Measurements from ENCODE around the gene SLC16A5.
"Not testable (repeated sequence)": the region's sequence is repeated elsewhere in the genome, so short reads cannot be mapped to it uniquely, and the experiment has no call there.

Gene SLC16A5

GRCh38 chr17:75131278-75132017 lies 43.7 kb downstream of the SLC16A5 start, which contains the start of gene NT5C:
Gene NT5C (minus strand): TSS chr17:75131742. CDS start chr17:75131707, 35 bp downstream.
- 0% methylated on average over 74 of the region's 82 CpGs for WGBS (ENCODE audit: insufficient coverage)
- Histone ChIP-seq H3K27me3 (replicated peaks in 2 of 5; ENCODE audit: control insufficient read depth in 4 of 5, insufficient read depth in 5 of 5, low read length in 4 of 5) (no peaks in the 10 kb centered on the region), H3K36me3 (ENCODE audit: control insufficient read depth in 4 of 4, insufficient read depth in 4 of 4, low read length in 3 of 4) (peaks cover 0 to 34% (median 26%) of the 10 kb centered on the region in 4 experiments), H3K4me1 (ENCODE audit: control extremely low read depth in 1 of 4, control insufficient read depth in 4 of 4, insufficient read depth in 4 of 4, low read length in 3 of 4) (peaks cover 0 to 23% (median 17%) of the 10 kb centered on the region in 4 experiments), H3K4me3 (ENCODE audit: control insufficient read depth in 1 of 7, extremely low read depth in 1 of 7, insufficient read depth in 4 of 7, low read depth in 2 of 7, low read length in 6 of 7) (peak within 1 kb of the TSS; percentile 64 to 88 (median 83)), H3K27ac (ENCODE audit: insufficient read depth in 1 of 2, low read depth in 1 of 2, low read length in 2 of 2, poor library complexity in 1 of 2, severe bottlenecking in 2 of 2) (peak within 1 kb of the TSS; percentile 50 to 86), H3K9me3 (ENCODE audit: control extremely low read depth in 1 of 5, control insufficient read depth in 4 of 5, insufficient read depth in 2 of 5, low read depth in 1 of 5, low read length in 4 of 5) (no peaks in the 10 kb centered on the region)
- DNase-seq = peak; percentile 66 to 83 (median 71)
- POLR2A ChIA-PET = interaction anchor here (1.3 to 2.1 kb wide), 4 partner anchors 14 to 23 kb away, joined by 3 to 11 read pairs (median 5); partner anchors contain the start of gene JPT1
- CTCF ChIA-PET = interaction anchor here (0.7 to 6.0 kb wide), 22 partner anchors 10 to 171 kb away, joined by 3 to 168 read pairs (median 4); partner anchors contain the start of genes ARMC7, MRPL58 and SLC16A5

- Histone ChIP-seq H3K4me3 (ENCODE audit: control insufficient read depth in 1 of 7, extremely low read depth in 1 of 7, insufficient read depth in 4 of 7, low read depth in 2 of 7, low read length in 6 of 7) (peak overlapping the region; percentile 64 to 88 (median 83)), H3K36me3 (ENCODE audit: control insufficient read depth in 4 of 4, insufficient read depth in 4 of 4, low read length in 3 of 4) (peaks cover 0 to 37% (median 27%) of the 10 kb centered on the region in 4 experiments), H3K4me1 (ENCODE audit: control extremely low read depth in 1 of 4, control insufficient read depth in 4 of 4, insufficient read depth in 4 of 4, low read length in 3 of 4) (peaks cover 0 to 23% (median 16%) of the 10 kb centered on the region in 4 experiments), H3K27ac (ENCODE audit: insufficient read depth in 1 of 2, low read depth in 1 of 2, low read length in 2 of 2, poor library complexity in 1 of 2, severe bottlenecking in 2 of 2) (peak overlapping the region in 1 of 2 experiments; percentile 86)
- ChIA-PET POLR2A (interaction anchor here (0.7 to 2.1 kb wide), 3 partner anchors 18 to 50 kb away, joined by 6 to 11 read pairs (median 6); partner anchors contain the start of gene JPT1), CTCF (interaction anchor here (1.3 to 6.0 kb wide), 14 partner anchors 8 to 103 kb away, joined by 3 to 168 read pairs (median 6); partner anchors contain the start of gene ARMC7)
- not testable (repeated sequence) for H3K27me3 ChIP-seq (replicated peaks in 2 of 5; ENCODE audit: control insufficient read depth in 4 of 5, insufficient read depth in 5 of 5, low read length in 4 of 5); DNase-seq; H3K9me3 ChIP-seq (ENCODE audit: control extremely low read depth in 1 of 5, control insufficient read depth in 4 of 5, insufficient read depth in 2 of 5, low read depth in 1 of 5, low read length in 4 of 5)
- WGBS (ENCODE audit: insufficient coverage) = 88% methylated on average over 33 of the region's 40 CpGs
Observed at GRCh38 chr17:75132018-75133000, 44.6 kb downstream of the SLC16A5 start.

- Histone ChIP-seq H3K36me3 (ENCODE audit: control insufficient read depth in 4 of 4, insufficient read depth in 4 of 4, low read length in 3 of 4) (peaks cover 0 to 37% (median 27%) of the 10 kb centered on the region in 4 experiments), H3K4me1 (ENCODE audit: control extremely low read depth in 1 of 4, control insufficient read depth in 4 of 4, insufficient read depth in 4 of 4, low read length in 3 of 4) (peaks cover 0 to 23% (median 16%) of the 10 kb centered on the region in 4 experiments), H3K27ac (ENCODE audit: insufficient read depth in 1 of 2, low read depth in 1 of 2, low read length in 2 of 2, poor library complexity in 1 of 2, severe bottlenecking in 2 of 2) (no peak overlapping the region), H3K4me3 (ENCODE audit: control insufficient read depth in 1 of 7, extremely low read depth in 1 of 7, insufficient read depth in 4 of 7, low read depth in 2 of 7, low read length in 6 of 7) (no peak overlapping the region), H3K9me3 (ENCODE audit: control extremely low read depth in 1 of 5, control insufficient read depth in 4 of 5, insufficient read depth in 2 of 5, low read depth in 1 of 5, low read length in 4 of 5) (no peaks in the 10 kb centered on the region), H3K27me3 (replicated peaks in 2 of 5; ENCODE audit: control insufficient read depth in 4 of 5, insufficient read depth in 5 of 5, low read length in 4 of 5) (no peaks in the 10 kb centered on the region)
- DNase-seq = no peak
- ChIA-PET CTCF (interaction anchor here (1.3 to 6.0 kb wide), 6 partner anchors 9 to 72 kb away, joined by 4 to 168 read pairs (median 22); partner anchors contain the start of gene ARMC7), POLR2A (no interaction called here)
- WGBS (ENCODE audit: insufficient coverage) = 100% methylated on average over 2 of the region's 3 CpGs
Observed at GRCh38 chr17:75133001-75133400, 45.2 kb downstream of the SLC16A5 start.

- H3K9me3 ChIP-seq (ENCODE audit: control extremely low read depth in 1 of 5, control insufficient read depth in 4 of 5, insufficient read depth in 2 of 5, low read depth in 1 of 5, low read length in 4 of 5); H3K4me3 ChIP-seq (ENCODE audit: control insufficient read depth in 1 of 7, extremely low read depth in 1 of 7, insufficient read depth in 4 of 7, low read depth in 2 of 7, low read length in 6 of 7); H3K27me3 ChIP-seq (replicated peaks in 2 of 5; ENCODE audit: control insufficient read depth in 4 of 5, insufficient read depth in 5 of 5, low read length in 4 of 5); POLR2A ChIA-PET; H3K27ac ChIP-seq (ENCODE audit: insufficient read depth in 1 of 2, low read depth in 1 of 2, low read length in 2 of 2, poor library complexity in 1 of 2, severe bottlenecking in 2 of 2); DNase-seq: not testable (repeated sequence)
- peaks cover 0 to 23% (median 16%) of the 10 kb centered on the region in 4 experiments for H3K4me1 ChIP-seq (ENCODE audit: control extremely low read depth in 1 of 4, control insufficient read depth in 4 of 4, insufficient read depth in 4 of 4, low read length in 3 of 4)
- peaks cover 0 to 32% (median 25%) of the 10 kb centered on the region in 4 experiments for H3K36me3 ChIP-seq (ENCODE audit: control insufficient read depth in 4 of 4, insufficient read depth in 4 of 4, low read length in 3 of 4)
- CTCF ChIA-PET = interaction anchor here (0.7 to 6.0 kb wide), 5 partner anchors 8 to 20 kb away, joined by 3 to 168 read pairs (median 4); partner anchors contain the start of gene ARMC7
- WGBS (ENCODE audit: insufficient coverage) = 100% methylated on average over 7 of the region's 14 CpGs
Observed at GRCh38 chr17:75133607-75134347, 46.0 kb downstream of the SLC16A5 start.

GRCh38 chr17:75135452-75135851 lies 47.7 kb downstream of the SLC16A5 start:
- H3K27me3 ChIP-seq (replicated peaks in 2 of 5; ENCODE audit: control insufficient read depth in 4 of 5, insufficient read depth in 5 of 5, low read length in 4 of 5) = no peaks in the 10 kb centered on the region
- DNase-seq = no peak
- H3K4me3 ChIP-seq (ENCODE audit: control insufficient read depth in 1 of 7, extremely low read depth in 1 of 7, insufficient read depth in 4 of 7, low read depth in 2 of 7, low read length in 6 of 7) = no peak overlapping the region
- H3K9me3 ChIP-seq (ENCODE audit: control extremely low read depth in 1 of 5, control insufficient read depth in 4 of 5, insufficient read depth in 2 of 5, low read depth in 1 of 5, low read length in 4 of 5) = no peaks in the 10 kb centered on the region
- POLR2A ChIA-PET = no interaction called here
- H3K36me3 ChIP-seq (ENCODE audit: control insufficient read depth in 4 of 4, insufficient read depth in 4 of 4, low read length in 3 of 4) = peaks cover 0 to 30% (median 14%) of the 10 kb centered on the region in 4 experiments
- CTCF ChIA-PET = interaction anchor here (2.2 kb wide), 1 partner anchor 21 kb away, joined by 11 read pairs; no protein-coding TSS in a partner anchor
- 93% methylated on average over 4 of the region's 5 CpGs for WGBS (ENCODE audit: insufficient coverage)
- no peak overlapping the region for H3K27ac ChIP-seq (ENCODE audit: insufficient read depth in 1 of 2, low read depth in 1 of 2, low read length in 2 of 2, poor library complexity in 1 of 2, severe bottlenecking in 2 of 2)
- peaks cover 0 to 18% (median 10%) of the 10 kb centered on the region in 4 experiments for H3K4me1 ChIP-seq (ENCODE audit: control extremely low read depth in 1 of 4, control insufficient read depth in 4 of 4, insufficient read depth in 4 of 4, low read length in 3 of 4)

- no peak overlapping the region for H3K4me3 ChIP-seq (ENCODE audit: control insufficient read depth in 1 of 7, extremely low read depth in 1 of 7, insufficient read depth in 4 of 7, low read depth in 2 of 7, low read length in 6 of 7)
- ChIA-PET CTCF (interaction anchor here (2.2 kb wide), 1 partner anchor 22 kb away, joined by 11 read pairs; no protein-coding TSS in a partner anchor), POLR2A (no interaction called here)
- H3K36me3 ChIP-seq (ENCODE audit: control insufficient read depth in 4 of 4, insufficient read depth in 4 of 4, low read length in 3 of 4) = peaks cover 0 to 32% (median 14%) of the 10 kb centered on the region in 4 experiments
- H3K27ac ChIP-seq (ENCODE audit: insufficient read depth in 1 of 2, low read depth in 1 of 2, low read length in 2 of 2, poor library complexity in 1 of 2, severe bottlenecking in 2 of 2) = no peak overlapping the region
- H3K9me3 ChIP-seq (ENCODE audit: control extremely low read depth in 1 of 5, control insufficient read depth in 4 of 5, insufficient read depth in 2 of 5, low read depth in 1 of 5, low read length in 4 of 5) = no peaks in the 10 kb centered on the region
- 94% methylated on average over 8 of the region's 8 CpGs for WGBS (ENCODE audit: insufficient coverage)
- DNase-seq = no peak
- peaks cover 0 to 13% (median 9%) of the 10 kb centered on the region in 4 experiments for H3K4me1 ChIP-seq (ENCODE audit: control extremely low read depth in 1 of 4, control insufficient read depth in 4 of 4, insufficient read depth in 4 of 4, low read length in 3 of 4)
- H3K27me3 ChIP-seq (replicated peaks in 2 of 5; ENCODE audit: control insufficient read depth in 4 of 5, insufficient read depth in 5 of 5, low read length in 4 of 5) = no peaks in the 10 kb centered on the region
Observed at GRCh38 chr17:75135946-75136345, 48.2 kb downstream of the SLC16A5 start.
